ENCODE results near the gene PIGT.

The PIGT gene

GRCh38 chr20:45420125-45420524, 4.2 kb downstream of the PIGT start:
- Histone ChIP-seq H3K4me1 (no peaks in the 10 kb centered on the region), H3K27ac (no peak overlapping the region), H3K4me3 (ENCODE audit: low read depth, low read length) (no peak overlapping the region), H3K79me2 (no peaks in the 10 kb centered on the region), H3K27me3 (ENCODE audit: control insufficient read depth, insufficient read depth, low read length) (no peaks in the 10 kb centered on the region), H3K9me3 (ENCODE audit: control insufficient read depth, low read length) (no peaks in the 10 kb centered on the region), H3K4me2 (ENCODE audit: low read length) (no peak overlapping the region), H3K36me3 (ENCODE audit: control insufficient read depth, insufficient read depth, low read length) (no peaks in the 10 kb centered on the region), H3K9ac (no peak overlapping the region), H2AFZ (no peak overlapping the region)
- TF ChIP-seq CTCF (IDR thresholded peaks at IDR 0.05) = no peak

DNA sequence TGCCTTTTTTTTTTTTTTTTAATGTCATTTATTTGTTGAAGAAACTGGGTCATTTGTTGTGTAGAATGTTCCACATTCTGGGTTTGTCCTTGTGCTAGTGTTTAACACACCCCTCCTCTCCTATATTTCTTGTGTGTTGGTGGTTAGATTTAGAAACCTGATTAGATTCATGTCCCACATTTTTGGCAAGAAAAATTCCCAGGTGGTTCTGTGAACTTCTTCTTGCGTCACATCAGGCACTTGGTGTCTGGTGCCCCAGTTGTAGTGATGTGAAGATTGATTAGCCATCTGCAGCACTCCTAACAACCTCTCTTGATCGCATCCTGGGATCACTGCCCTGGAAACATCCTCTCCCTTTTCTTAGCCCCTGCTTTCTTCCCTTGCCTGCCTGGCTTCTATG, 7.8 kb downstream of the PIGT start:
- no peak overlapping the region for H3K4me2 ChIP-seq (ENCODE audit: low read length)
- H3K9me3 ChIP-seq (ENCODE audit: control insufficient read depth, low read length) = no peaks in the 10 kb centered on the region
- no peaks in the 10 kb centered on the region for H3K4me1 ChIP-seq
- no peak overlapping the region for H3K4me3 ChIP-seq (ENCODE audit: low read depth, low read length)
- no peak for TF ChIP-seq CTCF (IDR thresholded peaks at IDR 0.05)
- H2AFZ ChIP-seq = no peak overlapping the region
- H3K9ac ChIP-seq = no peak overlapping the region
- H3K79me2 ChIP-seq = no peaks in the 10 kb centered on the region
- no peaks in the 10 kb centered on the region for H3K36me3 ChIP-seq (ENCODE audit: control insufficient read depth, insufficient read depth, low read length)
- H3K27ac ChIP-seq = no peak overlapping the region
- no peaks in the 10 kb centered on the region for H3K27me3 ChIP-seq (ENCODE audit: control insufficient read depth, insufficient read depth, low read length)

GRCh38 chr20:45425561-45425960, 9.6 kb downstream of the PIGT start:
- Histone ChIP-seq H3K36me3 (ENCODE audit: control insufficient read depth, insufficient read depth, low read length) (no peaks in the 10 kb centered on the region), H2AFZ (no peak overlapping the region), H3K9ac (no peak overlapping the region), H3K79me2 (no peaks in the 10 kb centered on the region), H3K27ac (no peak overlapping the region), H3K9me3 (ENCODE audit: control insufficient read depth, low read length) (no peaks in the 10 kb centered on the region), H3K4me3 (ENCODE audit: low read depth, low read length) (no peak overlapping the region), H3K27me3 (ENCODE audit: control insufficient read depth, insufficient read depth, low read length) (no peaks in the 10 kb centered on the region), H3K4me2 (ENCODE audit: low read length) (no peak overlapping the region), H3K4me1 (no peaks in the 10 kb centered on the region)
- TF ChIP-seq CTCF (IDR thresholded peaks at IDR 0.05) = no peak

- H3K79me2 ChIP-seq = no peaks in the 10 kb centered on the region
- H3K27ac ChIP-seq = no peak overlapping the region
- H3K9me3 ChIP-seq (ENCODE audit: control insufficient read depth, low read length) = no peaks in the 10 kb centered on the region
- H3K4me2 ChIP-seq (ENCODE audit: low read length) = no peak overlapping the region
- no peak overlapping the region for H3K4me3 ChIP-seq (ENCODE audit: low read depth, low read length)
- H3K36me3 ChIP-seq (ENCODE audit: control insufficient read depth, insufficient read depth, low read length) = no peaks in the 10 kb centered on the region
- H3K9ac ChIP-seq = no peak overlapping the region
- TF ChIP-seq CTCF (IDR thresholded peaks at IDR 0.05) = no peak
- H2AFZ ChIP-seq = no peak overlapping the region
- H3K27me3 ChIP-seq (ENCODE audit: control insufficient read depth, insufficient read depth, low read length) = no peaks in the 10 kb centered on the region
- no peaks in the 10 kb centered on the region for H3K4me1 ChIP-seq
Observed at GRCh38 chr20:45426320-45427016, 10.5 kb downstream of the PIGT start.
